HepG2 (cell line): ENCODE results near the gene TAS1R1.

Source experiments
- AGO2 ChIP-seq: fragments of 200-400 bp; formaldehyde crosslinking; optimal IDR thresholded peaks from 2 replicates; pipeline ENCODE3; 2017; ENCODE audit warnings: mild to moderate bottlenecking, low read depth, low read length, moderate library complexity
- CBX5 ChIP-seq: sonication (generic); formaldehyde crosslinking; IDR thresholded peaks from 2 replicates; pipeline ENCODE4 v1.4.0; 2020; ENCODE audit warnings: missing genetic modification reagents, borderline replicate concordance
- EP300 ChIP-seq, 3 experiments: sonication (generic) in 1 of 3; formaldehyde crosslinking in 1 of 3; IDR thresholded peaks; 2 replicates each; pipeline versions ENCODE4 v1.5.1 to v1.6.1; 2011 to 2020; ENCODE audit warnings: low read depth in 2 of 3, low read length in 2 of 3, borderline replicate concordance in 1 of 3, improper control_type of control experiment in 1 of 3, mild to moderate bottlenecking in 1 of 3, missing genetic modification reagents in 1 of 3, moderate library complexity in 1 of 3
- ERF ChIP-seq: IDR thresholded peaks from 2 replicates; pipeline ENCODE4 v1.6.1; 2018; ENCODE audit warnings: missing biosample characterization, missing genetic modification reagents
- ZNF44 ChIP-seq: sonication (generic); formaldehyde crosslinking; IDR thresholded peaks from 2 replicates; pipeline ENCODE4 v1.5.1; 2020; ENCODE audit warnings: mild to moderate bottlenecking, missing genetic modification reagents
- TF ChIP-seq, protein P1 (sequence below): sonication (generic); formaldehyde crosslinking; IDR thresholded peaks from 2 replicates; pipeline ENCODE4 v1.4.0; 2020; ENCODE audit warnings: missing genetic modification reagents, low read depth, mild to moderate bottlenecking, borderline replicate concordance

DNA sequence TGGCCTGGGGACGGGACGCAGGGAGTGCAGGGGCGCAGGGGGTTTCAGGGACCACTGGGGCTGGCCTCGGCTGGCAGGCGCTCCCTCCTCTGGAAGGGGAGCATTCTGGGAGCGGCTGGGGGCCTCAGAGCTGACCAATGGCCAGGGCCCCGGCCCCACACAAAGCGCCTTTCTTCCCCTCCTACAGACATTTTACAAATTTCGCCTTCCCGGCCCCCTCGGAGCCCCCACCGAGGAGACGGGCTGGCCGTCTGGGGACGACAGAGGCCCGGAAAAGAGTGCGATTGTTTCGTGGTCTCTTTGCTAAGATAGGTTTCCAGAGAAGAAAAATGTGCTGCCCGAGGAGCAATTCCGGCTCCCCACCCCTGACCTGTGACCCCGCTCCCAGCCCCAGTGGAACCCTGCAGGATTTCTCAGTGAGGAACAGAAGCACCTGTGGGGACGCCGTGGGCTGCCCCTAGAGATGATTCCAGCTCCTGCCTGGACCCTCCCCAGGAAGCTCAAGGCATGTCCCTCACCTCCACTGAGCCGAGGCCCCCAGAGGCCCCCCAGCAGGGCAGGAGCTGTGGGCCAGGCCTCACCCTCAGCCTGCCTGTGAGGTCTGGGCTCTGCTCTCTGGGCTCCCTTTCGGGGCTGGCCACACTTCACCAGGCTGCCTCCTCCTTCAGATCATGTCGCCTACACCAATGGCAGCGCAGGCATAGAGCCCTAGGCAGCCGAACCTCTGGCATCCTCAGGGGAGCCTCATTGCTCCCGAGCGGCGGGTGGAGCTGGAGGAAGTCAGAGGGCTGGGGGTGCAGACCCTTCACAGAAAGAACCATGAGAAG is 48.7 kb upstream of the TAS1R1 start:
- TF ChIP-seq AGO2 (no peak), EP300 (IDR thresholded peaks at IDR 0.05; ENCODE audit: low read depth in 2 of 2, low read length in 2 of 2) (no peak), EP300 (CRISPR knock-in tag; IDR thresholded peaks at IDR 0.05; ENCODE audit: borderline replicate concordance) (no peak), CBX5 (CRISPR knock-in tag) (no peak), ERF (CRISPR knock-in tag) (no peak), ZNF44 (CRISPR knock-in tag) (no peak)
- TF ChIP-seq, protein P1, sequence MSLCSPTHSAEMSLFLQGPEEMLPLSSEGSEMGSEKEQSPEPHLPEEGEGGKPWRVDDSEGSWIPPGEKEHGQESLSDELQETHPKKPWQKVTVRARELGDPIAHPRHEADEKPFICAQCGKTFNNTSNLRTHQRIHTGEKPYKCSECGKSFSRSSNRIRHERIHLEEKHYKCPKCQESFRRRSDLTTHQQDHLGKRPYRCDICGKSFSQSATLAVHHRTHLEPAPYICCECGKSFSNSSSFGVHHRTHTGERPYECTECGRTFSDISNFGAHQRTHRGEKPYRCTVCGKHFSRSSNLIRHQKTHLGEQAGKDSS (CRISPR knock-in tag) = no peak
